ENCODE data around the gene MRPL18. TPM values are rescaled to one million over a fixed set of nuclear protein-coding genes. Genes with fewer than 3 reads are reported as not detected.
"Not testable (repeated sequence)": the region's sequence is repeated elsewhere in the genome, so short reads cannot be mapped to it uniquely, and the experiment has no call there.

Gene MRPL18
- total RNA-seq, 1 donor: 29.4 TPM

DNA sequence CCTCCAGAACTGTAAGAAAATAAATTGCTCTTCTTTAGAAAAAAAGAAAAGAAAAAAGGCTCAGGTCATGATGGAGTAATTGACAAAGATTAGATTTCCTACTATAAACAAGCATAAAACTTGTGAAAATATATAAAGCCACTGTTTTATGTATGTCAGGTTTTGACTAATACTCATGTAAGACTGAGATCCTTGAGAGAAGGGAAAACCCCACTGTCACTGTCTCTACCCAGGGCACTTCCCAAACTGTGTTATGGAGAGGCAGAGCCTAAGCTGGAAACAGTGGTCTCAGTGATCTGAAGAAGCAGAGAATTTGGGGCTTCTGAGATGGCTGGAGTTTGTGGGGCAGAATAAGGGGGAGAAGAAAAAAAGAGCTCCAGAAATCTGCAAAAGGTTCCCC lies 20.8 kb upstream of the MRPL18 start:
- DNase-seq (ENCODE audit: low read depth in 2 of 3, low spot score in 2 of 3): no peak

GRCh38 chr6:159772196-159772595 lies 18.1 kb upstream of the MRPL18 start:
- no peak for DNase-seq (ENCODE audit: low read depth in 2 of 3, low spot score in 2 of 3)

DNA sequence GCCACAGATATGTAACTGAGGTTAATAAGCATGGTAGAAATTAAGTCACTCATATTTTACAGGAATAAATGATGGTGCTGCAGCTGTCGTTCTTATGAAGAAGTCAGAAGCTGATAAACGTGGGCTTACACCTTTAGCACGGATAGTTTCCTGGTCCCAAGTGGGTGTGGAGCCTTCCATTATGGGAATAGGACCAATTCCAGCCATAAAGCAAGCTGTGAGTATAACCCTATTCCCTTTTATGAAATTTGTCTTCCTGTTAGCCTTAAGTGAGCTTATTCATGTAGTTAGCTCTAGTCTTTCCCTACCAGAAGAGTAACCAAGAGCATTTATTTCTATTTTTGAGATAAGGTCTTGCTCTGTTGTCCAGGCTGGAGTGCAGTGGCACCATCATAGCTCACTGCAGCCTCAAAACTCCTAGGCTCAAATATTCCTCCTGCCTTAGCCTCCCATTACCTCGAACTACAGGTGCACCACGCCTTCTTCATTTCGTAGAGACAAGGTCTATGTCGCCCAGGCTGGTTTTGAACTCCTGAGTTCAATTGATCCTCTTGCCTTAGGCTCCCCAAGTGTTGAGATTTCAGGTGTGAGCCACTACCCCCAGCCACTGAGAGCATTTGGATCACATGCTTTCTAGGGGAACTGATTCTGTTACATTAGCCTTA lies 12.9 kb upstream of the MRPL18 start:
- no peak for DNase-seq (ENCODE audit: low read depth in 2 of 3, low spot score in 2 of 3)

- DNase-seq (ENCODE audit: low read depth in 2 of 3, low spot score in 2 of 3): no peak
These were observed 12.1 kb upstream of the MRPL18 start for GRCh38 chr6:159778131-159778530.

DNA sequence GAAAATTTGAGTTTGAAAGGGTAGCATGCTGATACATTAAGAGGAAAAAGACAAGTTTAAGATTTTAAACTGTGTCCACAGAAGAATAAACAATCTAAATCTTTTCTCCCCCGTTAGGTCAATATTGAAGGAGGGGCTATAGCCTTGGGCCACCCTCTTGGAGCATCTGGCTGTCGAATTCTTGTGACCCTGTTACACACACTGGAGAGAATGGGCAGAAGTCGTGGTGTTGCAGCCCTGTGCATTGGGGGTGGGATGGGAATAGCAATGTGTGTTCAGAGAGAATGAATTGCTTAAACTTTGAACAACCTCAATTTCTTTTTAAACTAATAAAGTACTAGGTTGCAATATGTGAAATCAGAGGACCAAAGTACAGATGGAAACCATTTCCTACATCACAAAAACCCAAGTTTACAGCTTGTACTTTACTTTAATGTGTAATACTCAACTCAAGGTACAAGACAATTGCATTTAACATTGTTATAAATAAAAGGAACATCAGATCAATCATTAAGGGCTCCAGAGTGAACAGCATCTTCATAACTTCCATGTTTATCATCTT lies 11.6 kb upstream of the MRPL18 start:
- DNase-seq (ENCODE audit: low read depth in 2 of 3, low spot score in 2 of 3): no peak

- DNase-seq (ENCODE audit: low read depth in 2 of 3, low spot score in 2 of 3): no peak
These were observed 2.0 kb upstream of the MRPL18 start for GRCh38 chr6:159788276-159788675.

DNA sequence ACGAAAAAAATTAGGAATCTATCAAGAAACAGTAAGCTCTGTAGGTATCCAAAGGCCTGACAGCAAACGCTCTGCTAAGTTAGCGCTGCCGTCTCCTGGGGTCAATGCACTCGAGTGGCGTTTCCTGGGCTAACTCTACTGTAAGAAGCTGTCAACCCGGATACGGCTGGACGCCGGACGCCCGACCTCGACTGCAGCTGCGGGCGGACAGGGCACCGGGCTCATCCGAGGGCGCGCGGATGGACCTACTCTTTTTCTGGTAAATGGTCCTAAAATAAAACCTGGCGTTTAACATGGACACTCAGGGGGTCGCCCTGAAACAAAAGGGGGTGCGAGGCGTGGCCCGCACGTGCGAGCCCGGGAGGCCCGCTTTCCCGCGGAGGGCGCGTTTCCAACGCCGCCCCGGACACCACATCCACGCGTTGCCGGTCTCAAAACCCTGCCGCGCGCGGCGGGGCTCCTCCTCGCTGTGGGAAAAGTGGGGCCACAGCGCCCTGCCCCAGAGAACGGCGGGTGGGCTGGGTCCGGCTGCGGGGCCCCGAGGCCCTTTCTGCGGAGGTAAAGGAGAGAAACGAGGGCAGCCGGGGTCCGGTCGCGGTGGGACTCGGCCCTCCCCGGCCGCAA lies 1.4 kb upstream of the MRPL18 start:
- DNase-seq (ENCODE audit: low read depth in 2 of 3, low spot score in 2 of 3): peak in 2 of 3 donors; percentile 12 to 16

- DNase-seq (ENCODE audit: low read depth in 2 of 3, low spot score in 2 of 3): peak; percentile 96 to 100 (median 100)
These were observed 704 bp upstream of the MRPL18 start, which contains the start of gene TCP1 for GRCh38 chr6:159789377-159790148. TCP1 (minus strand) TSS chr6:159789602; CDS start chr6:159789468, 134 bp downstream.

DNA sequence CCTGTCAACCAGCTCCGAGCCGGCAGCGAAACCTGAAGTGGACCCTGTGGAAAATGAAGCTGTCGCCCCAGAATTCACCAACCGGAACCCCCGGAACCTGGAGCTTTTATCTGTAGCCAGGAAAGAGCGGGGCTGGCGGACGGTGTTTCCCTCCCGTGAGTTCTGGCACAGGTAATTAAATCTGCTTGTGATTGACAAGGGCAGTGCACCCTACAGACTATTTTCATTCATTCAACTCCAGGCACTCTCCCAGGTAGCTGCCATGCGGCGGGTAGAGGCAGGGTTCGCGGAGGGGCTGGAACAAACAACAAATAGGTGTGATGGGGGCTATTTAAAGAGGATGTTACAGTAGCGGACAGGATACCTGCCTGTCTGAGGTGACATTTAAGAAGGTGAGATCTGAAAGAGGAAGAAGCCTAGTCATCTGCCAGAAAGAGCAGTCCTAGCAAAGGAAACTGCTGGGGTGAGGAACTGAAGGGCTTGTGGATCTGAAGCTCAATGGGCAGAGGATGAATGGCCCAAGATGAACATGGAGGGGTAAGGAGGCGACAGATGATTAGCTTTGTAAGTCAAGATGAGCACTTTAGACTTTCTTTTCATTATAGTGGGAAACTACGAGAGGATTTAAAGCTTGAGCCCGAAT lies 810 bp downstream of the MRPL18 start:
- DNase-seq (ENCODE audit: low read depth in 2 of 3, low spot score in 2 of 3): peak in 1 of 3 donors; percentile 5

DNA sequence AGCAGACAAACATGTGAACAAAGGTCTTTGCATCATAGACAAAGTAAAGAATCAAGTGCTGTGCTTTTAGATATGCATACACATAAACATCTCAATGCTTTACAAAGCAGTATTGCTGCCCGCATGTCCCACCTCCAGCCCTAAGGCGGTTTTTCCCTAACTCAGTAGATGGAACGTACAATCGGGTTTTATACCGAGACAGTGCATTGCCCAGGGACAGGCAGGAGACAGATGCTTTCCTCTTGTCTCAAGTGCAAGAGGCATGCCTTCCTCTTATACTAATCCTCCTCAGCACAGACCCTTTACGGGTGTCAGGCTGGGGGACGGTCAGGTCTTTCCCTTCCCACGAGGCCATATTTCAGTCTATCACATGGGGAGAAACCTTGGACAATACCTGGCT lies 4.7 kb downstream of the MRPL18 start:
- not testable (repeated sequence) for DNase-seq (ENCODE audit: low read depth in 2 of 3, low spot score in 2 of 3)

GRCh38 chr6:159797554-159797953 lies 7.3 kb downstream of the MRPL18 start:
- no peak for DNase-seq (ENCODE audit: low read depth in 2 of 3, low spot score in 2 of 3)

DNA sequence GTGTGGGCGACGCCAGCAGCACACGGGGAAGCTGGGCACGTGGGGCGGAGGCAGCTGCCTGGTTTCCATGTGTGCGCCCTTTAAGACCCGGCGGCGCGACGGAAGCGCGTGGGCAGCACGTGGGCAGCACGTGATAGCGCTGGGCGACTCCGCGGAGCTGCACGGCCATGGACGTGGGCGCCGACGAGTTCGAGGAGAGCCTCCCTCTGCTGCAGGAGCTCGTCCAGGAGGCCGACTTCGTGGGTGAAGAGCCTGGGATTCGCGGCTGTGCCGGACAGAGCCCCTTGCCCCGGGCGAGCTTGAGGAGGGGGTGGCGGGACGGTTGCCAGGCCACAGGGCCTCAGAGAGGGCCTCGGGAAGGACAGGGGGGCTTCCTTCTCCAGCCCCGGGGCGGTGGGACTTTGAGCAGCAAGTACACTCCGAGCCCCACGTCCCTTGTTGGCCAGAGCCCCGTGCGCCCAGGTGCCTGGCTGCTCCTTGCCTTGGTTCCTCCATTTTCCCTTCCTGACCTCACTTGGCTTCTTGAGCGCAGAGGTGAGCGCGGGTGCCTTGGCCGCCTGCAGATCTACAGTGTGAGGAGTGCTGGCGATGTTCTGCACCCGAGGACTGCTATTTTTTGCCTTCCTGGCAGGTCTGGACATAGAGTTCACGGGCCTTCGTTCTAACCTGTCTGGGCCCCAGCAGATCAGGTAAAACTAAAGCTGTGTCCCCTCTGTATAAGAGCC lies 10.0 kb downstream of the MRPL18 start, which contains the start of gene PNLDC1:
Gene PNLDC1 (plus strand): TSS at position 136 of the 725 bp plus-strand sequence. CDS start 32 bp downstream, at position 168.
- DNase-seq (ENCODE audit: low read depth in 2 of 3, low spot score in 2 of 3): no peak

- no peak for DNase-seq (ENCODE audit: low read depth in 2 of 3, low spot score in 2 of 3)
These were observed 11.7 kb downstream of the MRPL18 start for GRCh38 chr6:159801935-159802334.

DNA sequence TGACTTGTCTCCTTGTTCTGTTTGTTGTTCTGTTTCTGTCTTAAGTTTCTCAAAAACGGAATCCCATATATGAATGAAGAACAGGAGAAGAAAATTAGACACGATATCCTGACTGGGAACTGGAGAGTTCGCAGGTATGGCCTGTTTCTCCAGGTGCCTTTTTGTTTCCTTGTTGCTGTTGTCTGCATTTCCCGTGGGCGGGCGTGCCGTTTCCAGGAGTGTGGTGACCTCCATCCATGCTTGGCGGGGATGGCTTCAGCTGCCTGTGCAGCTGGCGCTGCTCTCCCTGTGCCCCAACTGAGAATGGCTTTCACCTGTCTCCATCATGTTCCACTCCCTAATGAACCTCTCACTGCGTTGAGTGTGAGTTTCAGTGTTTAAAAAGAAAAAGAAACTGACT lies 14.2 kb downstream of the MRPL18 start:
- no peak for DNase-seq (ENCODE audit: low read depth in 2 of 3, low spot score in 2 of 3)

GRCh38 chr6:159805440-159806020 lies 15.3 kb downstream of the MRPL18 start:
- DNase-seq (ENCODE audit: low read depth in 2 of 3, low spot score in 2 of 3): no peak

DNA sequence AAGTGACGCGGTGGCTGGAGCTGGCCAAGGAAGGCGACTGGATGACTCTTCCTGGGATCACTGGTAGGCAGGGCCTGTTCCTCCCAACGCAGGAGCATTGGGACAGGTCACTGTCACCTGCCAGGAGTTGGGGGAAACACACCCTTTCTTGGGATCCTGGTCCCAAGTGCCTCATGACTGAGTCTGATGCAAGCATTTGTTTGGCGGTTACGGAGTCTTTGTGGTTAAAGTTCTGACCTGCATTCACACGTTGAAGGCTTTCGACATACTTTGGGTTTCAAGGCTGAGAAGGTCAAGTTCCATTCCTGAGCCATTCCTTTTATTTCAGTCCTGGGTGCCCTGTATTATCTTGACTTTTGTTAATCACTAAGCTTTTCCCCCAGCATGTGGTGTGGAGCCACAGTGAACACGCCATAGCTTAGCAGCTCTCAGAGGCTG lies 15.8 kb downstream of the MRPL18 start:
- no peak for DNase-seq (ENCODE audit: low read depth in 2 of 3, low spot score in 2 of 3)

DNA sequence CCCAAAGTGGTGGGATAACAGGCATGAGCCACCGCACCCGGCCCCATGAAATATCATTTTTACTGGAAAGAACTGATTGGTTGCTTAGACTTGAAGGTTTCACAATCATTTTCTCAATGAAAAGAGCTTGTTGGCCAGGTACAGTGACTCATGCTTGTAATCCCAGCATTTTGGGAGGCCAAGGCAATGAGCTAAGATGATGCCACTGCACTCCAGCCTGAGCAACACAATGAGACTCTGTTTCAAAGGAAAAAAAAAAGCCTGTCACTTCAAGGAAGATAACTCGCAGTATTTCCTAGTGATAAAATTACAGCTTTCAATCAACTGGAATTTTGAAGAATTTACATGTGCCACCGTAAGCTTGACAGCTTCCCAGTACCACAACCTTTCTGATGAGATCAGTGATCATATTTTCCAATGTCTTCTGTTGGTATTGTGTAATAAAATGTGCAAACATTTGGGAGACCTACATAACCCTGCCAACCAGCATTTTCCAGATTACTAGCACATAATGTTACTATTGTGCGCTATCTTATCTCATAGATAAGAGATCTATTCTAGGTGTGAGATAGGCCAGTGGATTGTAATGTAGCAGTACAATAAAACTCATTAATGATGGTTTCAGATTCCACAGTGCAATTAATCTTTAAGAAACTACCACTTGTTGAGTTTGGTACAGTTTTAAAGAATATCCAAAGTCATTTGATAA lies 17.0 kb downstream of the MRPL18 start:
- DNase-seq (ENCODE audit: low read depth in 2 of 3, low spot score in 2 of 3): no peak

DNA sequence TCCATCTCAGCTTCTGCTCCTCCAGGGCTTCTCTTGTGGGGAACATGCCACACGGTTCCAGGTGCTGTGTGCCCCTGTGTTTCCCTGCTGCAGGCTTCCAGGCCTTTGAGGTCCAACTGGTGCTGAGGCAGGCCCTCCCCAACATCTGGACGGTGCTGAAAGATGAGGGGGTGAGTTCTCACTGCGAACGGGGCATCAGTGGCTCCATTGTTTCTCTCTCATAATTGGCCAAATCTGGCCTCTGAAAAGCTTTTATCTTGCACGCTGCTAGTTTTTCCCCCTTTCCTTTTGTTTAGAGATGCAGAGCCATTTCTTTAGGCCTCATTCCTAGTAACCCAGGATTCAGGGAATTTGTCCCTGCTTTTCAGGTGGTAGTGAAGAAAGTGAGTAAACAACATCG lies 18.4 kb downstream of the MRPL18 start:
- DNase-seq (ENCODE audit: low read depth in 2 of 3, low spot score in 2 of 3): no peak

DNA sequence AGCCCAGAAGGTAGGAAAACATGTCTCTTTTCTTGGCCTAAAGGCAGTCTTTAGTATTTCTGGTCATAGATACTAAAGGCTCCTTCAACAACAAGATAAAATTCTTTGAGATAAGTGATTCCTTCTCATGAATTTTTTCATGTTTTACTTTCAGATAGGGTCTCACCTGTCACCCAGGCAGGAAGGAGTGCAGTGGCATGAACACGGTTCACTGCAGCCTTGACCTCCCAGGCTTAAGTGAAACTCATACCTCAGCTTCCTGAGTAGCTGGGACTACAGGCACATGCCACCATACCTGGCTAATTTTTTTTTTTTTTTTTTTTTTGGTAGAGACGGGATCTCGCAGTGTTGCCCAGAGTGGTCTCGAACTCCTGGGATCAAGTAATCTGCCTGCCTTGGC lies 18.9 kb downstream of the MRPL18 start:
- DNase-seq (ENCODE audit: low read depth in 2 of 3, low spot score in 2 of 3): no peak

Data from hematopoietic multipotent progenitor cell (in vitro differentiated cells).